ENCODE results near the gene POLR2C.

The POLR2C gene

DNA sequence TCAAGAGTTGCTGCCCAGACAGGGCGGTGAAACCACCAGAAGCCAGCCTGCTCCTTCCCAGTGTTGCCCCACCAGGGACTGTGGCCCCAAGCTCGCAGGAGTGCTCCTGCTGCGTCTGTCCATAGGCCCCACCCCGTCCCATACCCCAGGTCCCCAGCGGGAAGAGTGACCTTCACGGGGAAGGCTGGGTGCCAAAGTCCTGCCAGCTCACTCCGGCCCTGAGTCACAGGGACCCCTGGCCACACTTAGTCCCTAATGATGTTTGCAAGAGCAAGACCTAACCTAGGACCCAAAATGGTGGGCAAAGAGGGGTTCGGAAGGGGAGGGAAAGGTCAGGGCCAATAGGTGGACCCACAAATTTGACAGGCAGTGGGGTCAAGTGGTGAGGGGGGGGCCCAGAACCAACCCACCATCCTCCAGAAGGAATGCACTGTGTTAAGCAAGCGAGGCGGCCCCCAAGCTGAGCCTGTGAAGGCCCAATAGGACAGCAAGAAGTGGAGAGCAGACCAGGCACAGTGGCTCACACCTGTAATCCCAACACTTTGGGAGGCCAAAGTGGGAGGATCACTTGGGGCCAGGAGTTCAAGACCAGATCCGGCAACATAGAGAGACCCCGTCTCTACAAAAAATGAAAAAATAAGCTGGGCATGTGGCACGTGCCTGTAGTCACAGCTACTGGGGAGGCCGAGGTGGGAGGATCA is 20.5 kb downstream of the POLR2C start:
- Histone ChIP-seq H3K27me3 (ENCODE audit: insufficient read depth, low read depth, severe bottlenecking) (no peaks in the 10 kb centered on the region), H3K36me3 (no peaks in the 10 kb centered on the region), H3K27ac (no peak overlapping the region), H3K4me3 (ENCODE audit: low read depth, low read length) (no peak overlapping the region), H3K9me3 (ENCODE audit: severe bottlenecking) (no peaks in the 10 kb centered on the region)
- no peak for DNase-seq
- TF ChIP-seq CTCF (IDR thresholded peaks at IDR 0.05; ENCODE audit: low read depth, low read length), result no peak

DNA sequence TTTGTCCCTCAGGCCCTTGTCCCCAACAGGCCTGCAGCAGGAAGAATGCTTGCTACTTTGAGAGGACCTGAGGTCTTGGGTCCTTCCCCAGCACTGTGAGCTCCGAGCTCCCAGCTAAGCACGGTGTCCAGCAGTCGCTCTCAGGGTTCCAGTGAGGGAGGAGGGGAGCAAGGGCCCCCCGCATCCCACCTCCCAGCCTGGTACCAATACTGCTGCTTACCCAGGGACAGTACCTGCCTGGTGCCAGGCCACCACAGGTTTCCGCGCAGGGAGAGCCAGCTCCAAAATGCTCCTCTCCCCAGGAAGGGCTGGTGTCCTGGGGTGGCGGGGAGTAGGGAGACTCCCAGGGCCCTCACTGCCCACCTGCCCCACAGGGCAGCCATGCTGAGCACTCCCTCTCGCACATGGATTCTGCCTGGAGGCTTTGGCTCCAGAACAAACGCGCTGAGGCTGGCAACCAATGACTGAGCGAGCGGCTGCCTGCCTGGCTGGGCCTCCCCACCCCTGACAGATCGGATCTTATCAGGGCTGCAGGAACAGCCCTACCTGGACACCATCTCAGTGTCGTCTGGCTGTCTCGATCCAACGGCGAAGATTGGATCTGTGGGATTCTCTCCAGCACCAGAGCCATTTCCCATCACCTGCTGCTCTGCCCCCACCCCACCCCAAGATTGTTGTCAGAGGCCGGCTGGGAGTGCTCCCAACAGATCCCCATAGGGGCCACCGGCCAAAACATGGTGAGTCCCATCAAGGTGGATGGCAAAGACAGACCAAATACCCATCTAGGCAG is 21.4 kb downstream of the POLR2C start:
- H3K4me3 ChIP-seq (ENCODE audit: low read depth, low read length), result no peak overlapping the region
- no peak for DNase-seq

GRCh38 chr16:57484515-57485005 is 22.1 kb downstream of the POLR2C start:
- Histone ChIP-seq H3K27me3 (ENCODE audit: insufficient read depth, low read depth, severe bottlenecking) (no peaks in the 10 kb centered on the region), H3K36me3 (no peaks in the 10 kb centered on the region), H3K27ac (no peak overlapping the region), H3K4me3 (ENCODE audit: low read depth, low read length) (no peak overlapping the region), H3K9me3 (ENCODE audit: severe bottlenecking) (peaks cover 4% of the 10 kb centered on the region)
- no peak for TF ChIP-seq CTCF (IDR thresholded peaks at IDR 0.05; ENCODE audit: low read depth, low read length)
- DNase-seq, result no peak

More for the DNA sequence above, 21.4 kb downstream of the POLR2C start:
- H3K27me3 ChIP-seq (ENCODE audit: insufficient read depth, low read depth, severe bottlenecking), result no peaks in the 10 kb centered on the region
- H3K9me3 ChIP-seq (ENCODE audit: severe bottlenecking), result no peaks in the 10 kb centered on the region
- H3K27ac ChIP-seq, result no peak overlapping the region
- no peaks in the 10 kb centered on the region for H3K36me3 ChIP-seq
- TF ChIP-seq CTCF (IDR thresholded peaks at IDR 0.05; ENCODE audit: low read depth, low read length), result no peak

- DNase-seq, result no peak
- H3K27me3 ChIP-seq (ENCODE audit: insufficient read depth, low read depth, severe bottlenecking), result no peaks in the 10 kb centered on the region
- H3K36me3 ChIP-seq, result no peaks in the 10 kb centered on the region
- peaks cover 5% of the 10 kb centered on the region for H3K9me3 ChIP-seq (ENCODE audit: severe bottlenecking)
- H3K27ac ChIP-seq, result no peak overlapping the region
- H3K4me3 ChIP-seq (ENCODE audit: low read depth, low read length), result peak overlapping the region; percentile 63
- TF ChIP-seq CTCF (IDR thresholded peaks at IDR 0.05; ENCODE audit: low read depth, low read length), result no peak
These were observed 22.8 kb downstream of the POLR2C start for GRCh38 chr16:57485091-57485915.

GRCh38 chr16:57485916-57486857 is 23.7 kb downstream of the POLR2C start, which contains the start of gene DOK4:
TSS of gene DOK4 (minus strand) at chr16:57486493. CDS start at chr16:57479507, 6,986 bp downstream.
- TF ChIP-seq CTCF (IDR thresholded peaks at IDR 0.05; ENCODE audit: low read depth, low read length), result no peak
- H3K4me3 ChIP-seq (ENCODE audit: low read depth, low read length), result peak within 1 kb of the TSS; percentile 63
- H3K9me3 ChIP-seq (ENCODE audit: severe bottlenecking), result peaks cover 5% of the 10 kb centered on the region
- no peaks in the 10 kb centered on the region for H3K36me3 ChIP-seq
- DNase-seq, result peak; percentile 76
- no peaks in the 10 kb centered on the region for H3K27me3 ChIP-seq (ENCODE audit: insufficient read depth, low read depth, severe bottlenecking)
- no peak within 1 kb of the TSS; the same call in 1 of the 2 replicates for H3K27ac ChIP-seq
